ENCODE data around the gene SELENOH. TPM values are rescaled to one million over a fixed set of nuclear protein-coding genes. Genes with fewer than 3 reads are reported as not detected.

The SELENOH gene
- total RNA-seq, 1 donor from 2014 or later = 212 TPM

GRCh38 chr11:57735619-57736298 lies 5.5 kb upstream of the SELENOH start:
- DNase-seq (ENCODE audit: low read depth, low spot score) = no peak
- Mint-ChIP-seq H3K4me1 (peaks cover 2% of the 10 kb centered on the region), H3K36me3 (ENCODE audit: low read depth) (peaks cover 4% of the 10 kb centered on the region), H3K27me3 (ENCODE audit: low read depth) (no peaks in the 10 kb centered on the region), H3K4me3 (no peak overlapping the region), H3K9me3 (no peaks in the 10 kb centered on the region), H3K27ac (ENCODE audit: unreplicated experiment) (no peak overlapping the region)
- TF ChIP-seq, protein P1, sequence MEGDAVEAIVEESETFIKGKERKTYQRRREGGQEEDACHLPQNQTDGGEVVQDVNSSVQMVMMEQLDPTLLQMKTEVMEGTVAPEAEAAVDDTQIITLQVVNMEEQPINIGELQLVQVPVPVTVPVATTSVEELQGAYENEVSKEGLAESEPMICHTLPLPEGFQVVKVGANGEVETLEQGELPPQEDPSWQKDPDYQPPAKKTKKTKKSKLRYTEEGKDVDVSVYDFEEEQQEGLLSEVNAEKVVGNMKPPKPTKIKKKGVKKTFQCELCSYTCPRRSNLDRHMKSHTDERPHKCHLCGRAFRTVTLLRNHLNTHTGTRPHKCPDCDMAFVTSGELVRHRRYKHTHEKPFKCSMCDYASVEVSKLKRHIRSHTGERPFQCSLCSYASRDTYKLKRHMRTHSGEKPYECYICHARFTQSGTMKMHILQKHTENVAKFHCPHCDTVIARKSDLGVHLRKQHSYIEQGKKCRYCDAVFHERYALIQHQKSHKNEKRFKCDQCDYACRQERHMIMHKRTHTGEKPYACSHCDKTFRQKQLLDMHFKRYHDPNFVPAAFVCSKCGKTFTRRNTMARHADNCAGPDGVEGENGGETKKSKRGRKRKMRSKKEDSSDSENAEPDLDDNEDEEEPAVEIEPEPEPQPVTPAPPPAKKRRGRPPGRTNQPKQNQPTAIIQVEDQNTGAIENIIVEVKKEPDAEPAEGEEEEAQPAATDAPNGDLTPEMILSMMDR (conservative IDR thresholded peaks at IDR 0.05) = no peak

DNA sequence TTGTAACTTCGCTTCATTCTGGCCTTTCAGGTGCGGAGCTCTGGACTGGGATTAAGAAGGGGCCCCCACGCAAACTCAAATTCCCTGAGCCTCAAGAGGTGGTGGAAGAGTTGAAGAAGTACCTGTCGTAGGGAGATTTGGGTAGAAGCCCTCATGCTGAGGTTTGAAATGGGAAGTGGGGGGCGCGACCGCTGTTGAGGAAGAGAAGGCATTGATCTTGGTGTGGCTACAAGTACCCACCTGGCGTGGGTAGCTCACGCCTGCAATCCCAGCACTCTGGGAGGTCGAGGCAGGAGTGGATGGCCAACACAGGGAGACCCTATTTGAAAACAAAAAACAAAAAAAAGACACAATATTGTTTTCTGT lies 779 bp downstream of the SELENOH start:
- Mint-ChIP-seq H3K36me3 (ENCODE audit: low read depth) (peaks cover 29% of the 10 kb centered on the region), H3K4me1 (peaks cover 22% of the 10 kb centered on the region), H3K27ac (ENCODE audit: unreplicated experiment) (peak overlapping the region; percentile 95), H3K9me3 (no peaks in the 10 kb centered on the region), H3K27me3 (ENCODE audit: low read depth) (no peaks in the 10 kb centered on the region), H3K4me3 (peak overlapping the region; percentile 96)
- no peak for DNase-seq (ENCODE audit: low read depth, low spot score)
- TF ChIP-seq, protein P1 (conservative IDR thresholded peaks at IDR 0.05) = no peak

DNA sequence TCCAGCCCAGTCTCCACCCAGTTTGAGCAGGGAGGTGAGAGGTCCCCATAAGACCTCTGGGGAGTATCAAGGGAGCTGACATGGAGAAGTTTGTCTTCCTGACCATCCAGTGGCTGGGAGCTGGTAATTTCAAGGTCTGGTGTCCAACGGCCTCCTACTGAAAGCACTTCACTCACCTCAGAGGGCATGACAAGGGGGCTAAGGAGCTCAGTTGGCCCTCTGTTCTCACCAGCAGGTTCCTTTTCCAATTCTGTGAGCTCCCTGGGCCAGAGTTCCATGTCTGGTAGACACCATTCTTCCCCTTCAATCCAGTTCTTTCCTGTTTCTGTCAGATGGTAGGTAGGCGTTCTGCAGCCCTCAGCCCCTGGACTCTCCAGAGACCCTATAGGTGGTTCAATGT lies 3.1 kb downstream of the SELENOH start:
- no peaks in the 10 kb centered on the region for H3K27me3 Mint-ChIP-seq (ENCODE audit: low read depth)
- TF ChIP-seq, protein P1 (conservative IDR thresholded peaks at IDR 0.05) = no peak
- H3K4me3 Mint-ChIP-seq = peak overlapping the region; percentile 82
- peaks cover 25% of the 10 kb centered on the region for H3K36me3 Mint-ChIP-seq (ENCODE audit: low read depth)
- peak overlapping the region; percentile 50 for H3K27ac Mint-ChIP-seq (ENCODE audit: unreplicated experiment)
- peaks cover 22% of the 10 kb centered on the region for H3K4me1 Mint-ChIP-seq
- DNase-seq (ENCODE audit: low read depth, low spot score) = no peak
- no peaks in the 10 kb centered on the region for H3K9me3 Mint-ChIP-seq

DNA sequence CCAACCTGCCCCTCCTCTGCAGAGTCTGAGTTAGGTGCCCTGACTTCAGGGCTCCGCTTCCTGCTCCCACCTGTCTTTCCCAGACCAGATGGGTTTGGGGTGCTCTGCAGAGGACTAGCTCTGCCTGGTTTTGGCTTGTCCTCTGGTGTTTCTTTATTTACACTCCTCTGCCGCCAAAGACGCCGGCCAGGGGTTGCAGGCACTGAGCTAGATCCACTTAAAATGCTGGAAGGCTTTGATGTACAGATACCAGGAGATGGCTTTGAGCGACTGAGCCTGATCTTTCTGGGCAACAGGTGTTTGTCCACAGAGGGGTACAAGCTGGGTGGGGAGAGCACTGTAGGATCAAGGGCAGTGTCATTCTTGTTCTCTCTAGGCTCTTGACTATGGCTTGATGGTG lies 3.9 kb downstream of the SELENOH start:
- peak overlapping the region; percentile 82 for H3K4me3 Mint-ChIP-seq
- no peaks in the 10 kb centered on the region for H3K9me3 Mint-ChIP-seq
- no peak overlapping the region for H3K27ac Mint-ChIP-seq (ENCODE audit: unreplicated experiment)
- DNase-seq (ENCODE audit: low read depth, low spot score) = no peak
- peaks cover 25% of the 10 kb centered on the region for H3K36me3 Mint-ChIP-seq (ENCODE audit: low read depth)
- H3K27me3 Mint-ChIP-seq (ENCODE audit: low read depth) = no peaks in the 10 kb centered on the region
- H3K4me1 Mint-ChIP-seq = peaks cover 22% of the 10 kb centered on the region
- TF ChIP-seq, protein P1 (conservative IDR thresholded peaks at IDR 0.05) = no peak

- no peaks in the 10 kb centered on the region for H3K27me3 Mint-ChIP-seq (ENCODE audit: low read depth)
- peaks cover 13% of the 10 kb centered on the region for H3K4me1 Mint-ChIP-seq
- no peak for DNase-seq (ENCODE audit: low read depth, low spot score)
- H3K4me3 Mint-ChIP-seq = peak overlapping the region; percentile 82
- no peaks in the 10 kb centered on the region for H3K9me3 Mint-ChIP-seq
- peaks cover 20% of the 10 kb centered on the region for H3K36me3 Mint-ChIP-seq (ENCODE audit: low read depth)
- H3K27ac Mint-ChIP-seq (ENCODE audit: unreplicated experiment) = peak overlapping the region; percentile 60
- TF ChIP-seq, protein P1 (conservative IDR thresholded peaks at IDR 0.05) = no peak
These were observed 5.6 kb downstream of the SELENOH start for GRCh38 chr11:57746920-57747319.
